Memory B cell (primary cell): ENCODE results near the gene ROMO1.
A peak's percentile ranks its signal among the peaks of the same experiment; 100 is the strongest.
"Not testable (repeated sequence)": the region's sequence is repeated elsewhere in the genome, so short reads cannot be mapped to it uniquely, and the experiment has no call there.

Source experiments
- ATAC-seq: fragments of 150-1000 bp; cut with Tn5 transposase; 2 replicates; pipeline ENCODE4 v1.10.0; 2021; ENCODE audit warnings: low read depth, mild to moderate bottlenecking, moderate library complexity
- DNase-seq, 2 donors: peaks; one replicate each; pipeline ENCODE4 v3.0.0; 2022; ENCODE audit warnings: low spot score in 2 of 2
- H3K27ac Mint-ChIP-seq: one replicate; pipeline ENCODE4 v1.8.0; 2022; ENCODE audit warnings: mild to moderate bottlenecking, moderate library complexity, mixed read lengths
- H3K27me3 Mint-ChIP-seq: one replicate; pipeline ENCODE4 v1.8.0; 2022; ENCODE audit warnings: mixed read lengths
- H3K36me3 Mint-ChIP-seq: one replicate; pipeline ENCODE4 v1.8.0; 2022; ENCODE audit warnings: mild to moderate bottlenecking, mixed read lengths
- H3K4me1 Mint-ChIP-seq: one replicate; pipeline ENCODE4 v1.8.0; 2022; ENCODE audit warnings: mixed read lengths
- H3K4me3 Mint-ChIP-seq: one replicate; pipeline ENCODE4 v1.8.0; 2022; ENCODE audit warnings: mild to moderate bottlenecking, moderate library complexity, mixed read lengths
- H3K9me3 Mint-ChIP-seq: one replicate; pipeline ENCODE4 v1.8.0; 2022; ENCODE audit warnings: mixed read lengths

ROMO1 gene

GRCh38 chr20:35735826-35736470, 36.7 kb downstream of the ROMO1 start:
- Mint-ChIP-seq H3K27me3 (no peaks in the 10 kb centered on the region), H3K9me3 (no peaks in the 10 kb centered on the region), H3K36me3 (peaks cover 36% of the 10 kb centered on the region), H3K27ac (peak overlapping the region; percentile 50), H3K4me1 (peaks cover 21% of the 10 kb centered on the region), H3K4me3 (no peak overlapping the region)
- ATAC-seq (no peak), DNase-seq (no peak)

- H3K27me3 Mint-ChIP-seq: no peaks in the 10 kb centered on the region
- peaks cover 36% of the 10 kb centered on the region for H3K36me3 Mint-ChIP-seq
- H3K4me3 Mint-ChIP-seq: no peak overlapping the region
Measured at GRCh38 chr20:35737865-35738333, 38.7 kb downstream of the ROMO1 start.

GRCh38 chr20:35738410-35739179, 39.4 kb downstream of the ROMO1 start:
- Mint-ChIP-seq H3K4me1 (peaks cover 23% of the 10 kb centered on the region), H3K36me3 (peaks cover 32% of the 10 kb centered on the region), H3K4me3 (peak overlapping the region; percentile 8), H3K9me3 (no peaks in the 10 kb centered on the region), H3K27me3 (no peaks in the 10 kb centered on the region), H3K27ac (peak overlapping the region; percentile 63)
- DNase-seq (no peak), ATAC-seq (no peak)

More at GRCh38 chr20:35737865-35738333, 38.7 kb downstream of the ROMO1 start:
- DNase-seq (no peak), ATAC-seq (no peak)
- H3K27ac Mint-ChIP-seq: peak overlapping the region; percentile 63
- H3K9me3 Mint-ChIP-seq: no peaks in the 10 kb centered on the region
- peaks cover 18% of the 10 kb centered on the region for H3K4me1 Mint-ChIP-seq

GRCh38 chr20:35739294-35740163, 40.3 kb downstream of the ROMO1 start:
- Mint-ChIP-seq H3K9me3 (no peaks in the 10 kb centered on the region), H3K4me1 (peaks cover 26% of the 10 kb centered on the region), H3K27me3 (no peaks in the 10 kb centered on the region), H3K4me3 (peak overlapping the region; percentile 64), H3K36me3 (peaks cover 28% of the 10 kb centered on the region), H3K27ac (peak overlapping the region; percentile 99)
- DNase-seq (no peak), ATAC-seq (no peak)

GRCh38 chr20:35741892-35742740, 42.9 kb downstream of the ROMO1 start, which contains the start of gene RBM39:
TSS of gene RBM39 (minus strand) at chr20:35742260. CDS start at chr20:35740874, 1,386 bp downstream.
- Mint-ChIP-seq H3K4me3 (peak within 1 kb of the TSS; percentile 100), H3K36me3 (peaks cover 25% of the 10 kb centered on the region), H3K9me3 (no peaks in the 10 kb centered on the region), H3K4me1 (peaks cover 22% of the 10 kb centered on the region), H3K27ac (peak within 1 kb of the TSS; percentile 99), H3K27me3 (no peaks in the 10 kb centered on the region)
- DNase-seq (peak; percentile 94 to 99), ATAC-seq (peak; percentile 79)

- H3K9me3 Mint-ChIP-seq: no peaks in the 10 kb centered on the region
- H3K27me3 Mint-ChIP-seq: no peaks in the 10 kb centered on the region
- peak overlapping the region; percentile 100 for H3K4me3 Mint-ChIP-seq
- H3K36me3 Mint-ChIP-seq: peaks cover 24% of the 10 kb centered on the region
- peak; percentile 27 for ATAC-seq
- H3K4me1 Mint-ChIP-seq: peaks cover 22% of the 10 kb centered on the region
- peak overlapping the region; percentile 99 for H3K27ac Mint-ChIP-seq
- DNase-seq: peak in 1 of 2 donors; percentile 42
Measured at GRCh38 chr20:35742741-35743523, 43.7 kb downstream of the ROMO1 start.

GRCh38 chr20:35743693-35744491, 44.7 kb downstream of the ROMO1 start:
- ATAC-seq: no peak
- Mint-ChIP-seq H3K27ac (peak overlapping the region; percentile 99), H3K9me3 (no peaks in the 10 kb centered on the region), H3K27me3 (no peaks in the 10 kb centered on the region), H3K36me3 (peaks cover 17% of the 10 kb centered on the region), H3K4me1 (peaks cover 17% of the 10 kb centered on the region), H3K4me3 (peak overlapping the region; percentile 100)
- no peak for DNase-seq

- DNase-seq, H3K9me3 Mint-ChIP-seq, H3K27me3 Mint-ChIP-seq, H3K4me3 Mint-ChIP-seq, ATAC-seq: not testable (repeated sequence)
- Mint-ChIP-seq H3K4me1 (peaks cover 14% of the 10 kb centered on the region), H3K36me3 (peaks cover 13% of the 10 kb centered on the region), H3K27ac (peak overlapping the region; percentile 99)
Measured at GRCh38 chr20:35744492-35744841, 45.3 kb downstream of the ROMO1 start.
